GM21786 (cell line): ENCODE results near the gene RDM1.
"Not testable (repeated sequence)": the region's sequence is repeated elsewhere in the genome, so short reads cannot be mapped to it uniquely, and the experiment has no call there.

ENCODE experiments used
- ATAC-seq: cut with Tn5 transposase; IDR thresholded peaks from one replicate; pipeline ENCODE4 v1.9.1; 2021; ENCODE audit not compliant: unreplicated experiment

RDM1 gene

GRCh38 chr17:35900708-35901480 is 29.7 kb downstream of the RDM1 start:
- ATAC-seq, result no peak

DNA sequence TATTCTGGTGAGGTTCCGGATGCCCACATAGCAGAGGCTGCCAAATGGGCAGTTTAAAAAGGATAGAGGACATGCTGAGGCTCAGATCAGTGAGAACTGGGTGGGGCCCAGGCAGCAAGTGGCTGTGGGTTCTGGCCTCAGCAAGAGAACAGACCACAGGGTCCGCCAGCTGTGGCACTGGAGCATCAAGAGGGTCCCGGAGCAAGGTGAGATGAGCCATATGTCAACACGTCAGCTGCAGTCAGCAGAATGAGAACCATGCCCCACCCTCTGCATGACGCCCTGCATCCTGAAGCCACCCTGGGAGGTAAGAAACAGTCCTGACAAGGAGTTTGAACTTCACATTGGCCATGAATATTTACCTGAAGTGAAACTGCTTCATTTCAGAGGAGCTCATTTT is 30.3 kb downstream of the RDM1 start:
- ATAC-seq, result no peak

DNA sequence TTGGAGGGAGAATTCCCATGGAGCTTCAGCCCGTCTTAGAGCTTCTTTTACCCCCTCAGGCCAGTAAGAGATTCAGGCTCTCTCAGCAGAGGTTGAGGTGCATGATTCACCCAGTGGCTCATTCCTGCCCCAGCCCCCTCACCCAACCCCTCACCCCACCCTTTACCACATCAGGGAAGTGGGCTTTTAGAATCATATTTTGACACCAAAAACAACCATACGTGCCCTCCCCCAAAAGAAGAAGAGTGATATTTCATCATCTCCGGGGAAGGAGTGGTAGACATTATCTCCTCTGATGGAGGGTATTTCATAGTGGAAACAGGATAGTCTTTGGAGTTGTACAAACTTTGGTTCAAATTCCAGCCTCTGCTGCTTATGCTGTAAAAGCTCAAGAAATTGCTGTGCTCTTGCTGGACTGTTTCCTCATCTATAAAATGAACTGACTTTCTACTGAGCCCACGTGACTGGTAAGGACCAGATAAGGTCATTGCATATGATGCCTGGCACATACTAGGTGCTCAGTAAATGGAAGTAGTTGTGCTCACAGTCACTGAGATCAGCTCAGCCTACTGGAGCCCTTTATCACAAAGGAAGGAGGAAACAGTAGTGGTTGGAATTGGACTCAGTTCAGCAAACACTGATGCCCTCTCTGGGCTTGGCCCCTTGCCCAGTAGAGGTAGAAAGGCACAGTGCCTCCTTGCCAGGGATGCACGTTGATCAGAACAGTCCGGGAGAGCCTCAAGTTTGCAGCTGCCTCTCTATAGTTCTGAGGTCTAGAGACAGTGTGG is 32.1 kb downstream of the RDM1 start:
- ATAC-seq, result no peak

GRCh38 chr17:35897772-35898171 is 32.8 kb downstream of the RDM1 start:
- not testable (repeated sequence) for ATAC-seq

- ATAC-seq, result no peak
These were observed 34.7 kb downstream of the RDM1 start for GRCh38 chr17:35895636-35896587.

DNA sequence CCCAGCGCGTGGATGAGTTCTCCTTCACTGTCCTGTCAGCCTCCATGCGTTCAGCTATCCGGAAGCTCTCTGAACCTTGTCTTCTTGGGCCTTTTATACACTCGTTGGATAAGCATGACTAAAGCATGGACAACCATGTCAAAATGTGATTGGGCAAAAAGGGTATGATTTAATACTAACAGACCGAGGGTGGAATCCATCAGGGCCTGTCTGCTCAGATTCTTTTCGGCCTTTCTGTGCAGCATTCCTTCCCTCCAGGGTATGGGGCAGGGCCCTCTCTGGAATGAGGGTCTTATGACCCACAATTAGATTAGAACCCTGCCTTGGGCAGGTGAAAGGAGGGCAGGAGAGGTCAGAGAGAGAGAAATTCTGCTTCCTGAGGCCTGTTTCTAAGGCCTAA is 36.4 kb downstream of the RDM1 start:
- ATAC-seq, result no peak

DNA sequence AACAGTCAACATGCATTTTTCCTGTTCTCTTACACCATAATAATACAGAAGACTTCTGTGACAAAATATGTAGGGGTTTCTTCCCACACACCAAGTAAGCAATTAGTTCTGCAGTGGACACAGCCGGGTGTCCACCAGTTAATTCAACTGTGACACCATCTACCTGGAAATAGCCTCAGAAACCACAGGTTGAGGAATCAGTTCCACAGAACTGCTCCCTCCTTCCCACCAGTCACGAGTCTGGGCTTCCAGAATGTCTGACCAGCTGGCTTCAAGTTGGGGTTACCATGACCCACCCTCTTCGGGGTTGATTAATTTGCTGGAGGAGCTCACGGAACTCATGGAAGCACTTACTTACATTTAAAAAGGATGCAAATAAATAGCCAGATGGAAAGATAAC is 36.8 kb downstream of the RDM1 start:
- no peak for ATAC-seq

DNA sequence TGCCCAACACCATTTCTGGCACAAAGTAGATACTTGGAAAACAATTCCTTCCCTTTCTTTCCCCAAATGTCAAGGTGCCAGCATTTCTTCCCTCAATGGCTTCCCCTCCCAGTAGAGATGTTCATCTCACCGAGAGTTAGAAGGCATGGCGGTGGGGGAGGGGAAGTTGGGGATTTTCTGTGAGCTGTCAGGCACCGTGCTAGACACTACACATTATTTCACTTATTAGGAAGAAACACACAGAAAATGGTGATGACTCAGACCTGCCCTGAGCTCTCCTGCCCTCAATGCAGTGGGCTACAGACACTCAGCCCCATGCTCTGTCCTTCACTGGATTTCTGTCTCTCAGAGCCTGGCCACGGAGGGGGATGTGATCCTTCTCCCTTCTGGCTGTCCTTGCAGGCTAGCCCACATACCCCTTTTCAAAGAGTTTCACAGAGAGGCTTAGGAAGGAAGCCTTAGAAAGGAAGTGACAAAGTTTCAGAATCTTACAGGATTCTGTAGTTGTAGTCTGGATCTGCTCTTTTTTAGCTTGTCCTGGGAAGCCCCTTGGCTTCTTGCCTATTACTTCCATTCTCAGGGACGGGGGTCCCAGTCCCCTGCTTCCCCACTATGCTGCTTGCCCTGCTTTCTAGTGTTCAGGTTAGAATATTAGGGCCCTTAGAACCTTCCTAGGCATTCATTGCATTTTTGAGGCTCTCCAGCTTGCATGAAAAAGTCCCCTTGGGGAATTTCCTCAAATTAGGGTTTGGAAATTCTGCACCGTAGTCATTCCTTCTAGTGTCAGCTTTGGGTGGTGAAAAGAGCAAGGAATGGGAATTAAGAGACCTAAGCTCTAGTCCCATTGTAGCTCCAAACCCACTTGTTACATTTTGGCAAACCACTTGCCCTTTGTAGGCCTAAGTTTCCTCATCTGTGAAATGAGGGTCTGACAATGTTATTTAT is 38.2 kb downstream of the RDM1 start:
- ATAC-seq, result no peak

- ATAC-seq, result no peak
These were observed 39.3 kb downstream of the RDM1 start for GRCh38 chr17:35891269-35891668.

DNA sequence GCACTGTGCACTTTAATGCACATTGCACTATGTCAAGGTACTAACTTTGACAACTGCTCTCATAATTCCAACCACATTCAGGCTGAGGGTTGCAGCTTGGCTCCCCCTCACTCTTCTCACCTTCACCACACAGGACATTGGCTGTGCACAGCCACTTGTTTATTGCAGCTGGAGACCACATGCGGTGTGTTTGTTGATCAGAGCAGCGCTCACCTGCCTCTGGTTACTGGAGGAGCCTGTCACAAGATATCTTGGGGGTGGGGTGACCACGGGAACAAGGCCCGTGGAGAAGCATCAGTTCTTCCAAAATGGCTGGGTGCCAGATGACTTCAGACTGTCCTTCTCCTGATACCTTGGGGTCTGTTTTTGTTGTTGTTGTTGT is 39.8 kb downstream of the RDM1 start:
- no peak for ATAC-seq

DNA sequence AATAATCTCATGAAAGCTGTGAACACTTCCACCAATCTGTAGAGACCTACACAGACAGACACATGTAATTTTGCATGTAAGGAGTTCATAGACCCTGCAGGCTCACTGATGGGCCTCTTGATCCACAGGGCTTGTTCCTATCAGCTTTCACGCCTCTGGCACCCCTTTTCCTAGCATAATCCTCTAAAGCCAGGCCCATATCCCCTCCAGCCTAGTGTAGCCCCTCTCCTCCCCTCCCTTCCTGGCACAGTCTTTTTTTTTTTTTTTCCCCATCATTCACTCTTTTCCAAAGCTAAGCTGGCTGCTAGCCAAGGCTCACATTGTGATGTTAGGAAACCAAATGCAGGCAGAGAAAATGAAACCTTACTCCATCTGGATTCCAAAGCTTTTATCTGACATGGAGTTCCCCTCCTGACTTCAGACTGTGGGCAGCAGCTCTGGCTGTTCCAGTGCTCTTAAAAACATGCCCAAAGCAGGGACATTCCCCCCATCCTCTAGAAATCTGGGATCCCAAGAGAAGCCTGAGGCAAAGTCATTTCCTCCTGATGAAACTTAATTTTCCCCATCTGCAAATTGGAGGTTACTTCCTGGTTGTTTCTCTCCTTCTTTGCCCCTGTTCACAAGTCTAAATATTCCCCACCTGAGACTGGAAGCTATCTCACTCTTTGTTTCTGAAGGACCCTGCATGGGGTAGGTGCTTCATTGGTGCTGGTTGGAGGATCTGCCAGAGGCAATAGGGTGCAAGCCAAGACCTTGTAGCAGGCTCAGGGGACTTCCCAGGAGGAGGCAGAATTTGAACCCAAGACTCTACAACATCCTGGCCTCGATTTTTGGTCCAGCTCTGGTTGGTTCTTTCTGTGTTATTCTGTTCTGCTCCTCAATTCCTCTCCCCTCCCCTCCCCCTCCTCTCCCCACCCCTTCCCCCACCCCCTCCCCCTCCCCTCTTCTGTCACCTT is 40.5 kb downstream of the RDM1 start:
- no peak for ATAC-seq

- ATAC-seq, result no peak
These were observed 41.3 kb downstream of the RDM1 start for GRCh38 chr17:35889241-35889640.

DNA sequence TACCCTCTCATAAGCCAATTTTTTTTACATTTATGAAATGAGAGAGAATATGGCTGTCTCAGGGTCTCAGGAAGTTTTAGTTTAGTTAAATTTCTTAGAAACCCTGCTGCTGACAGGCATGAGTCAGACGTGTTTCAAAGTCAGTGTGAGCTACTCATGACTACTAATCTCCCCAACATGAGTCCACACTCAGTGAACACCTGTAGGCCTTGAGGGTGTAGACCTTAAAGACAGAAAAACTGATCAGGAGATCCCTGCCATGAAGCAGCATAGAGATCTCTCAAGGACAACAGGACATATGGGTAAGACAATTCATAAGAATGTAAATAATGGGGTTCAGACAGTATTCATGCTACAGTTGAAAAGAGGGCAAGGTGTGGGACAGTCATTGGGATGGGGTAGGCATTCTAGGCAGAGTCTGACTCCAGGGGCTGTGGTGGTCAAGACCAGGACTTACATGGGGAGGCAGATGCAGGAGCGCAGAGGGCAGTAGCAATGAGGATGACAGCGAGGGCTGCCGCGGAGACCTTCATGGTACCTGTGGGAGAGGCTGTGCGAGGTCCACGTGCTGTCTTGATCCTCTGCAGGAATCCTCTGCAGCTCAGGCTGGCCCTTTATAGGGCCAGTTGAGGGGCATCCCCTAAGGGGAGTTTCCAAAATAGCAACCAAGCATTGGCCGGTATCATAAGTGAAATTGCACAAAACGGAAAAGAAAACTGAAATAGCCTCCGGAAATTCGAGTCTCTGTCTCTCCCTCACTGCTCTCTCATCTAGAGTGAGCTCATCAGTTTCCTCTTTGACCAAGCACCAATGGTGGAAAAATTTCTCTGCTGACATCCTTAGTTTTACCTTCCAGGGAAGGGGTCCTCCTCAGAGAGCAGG is 50.6 kb downstream of the RDM1 start, which contains the start of gene CCL5:
CCL5 (minus strand) TSS at position 588 of the 882 bp plus-strand sequence.
- ATAC-seq, result peak; percentile 94

DNA sequence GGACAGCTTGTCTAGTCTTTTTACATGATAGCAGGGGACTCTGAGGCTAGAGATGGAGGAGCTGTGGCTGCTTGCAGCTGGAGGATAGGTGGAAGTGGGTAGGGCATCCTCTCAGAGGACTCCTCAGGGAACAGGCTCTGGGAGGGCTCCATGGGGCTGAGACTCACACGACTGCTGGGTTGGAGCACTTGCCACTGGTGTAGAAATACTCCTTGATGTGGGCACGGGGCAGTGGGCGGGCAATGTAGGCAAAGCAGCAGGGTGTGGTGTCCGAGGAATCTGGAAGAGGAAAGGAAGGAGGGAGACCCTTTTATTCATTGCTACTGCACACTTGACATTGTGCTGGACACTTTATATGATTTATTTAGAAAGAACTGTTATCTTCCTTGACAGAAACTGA is 52.2 kb downstream of the RDM1 start:
- no peak for ATAC-seq

GRCh38 chr17:35877345-35878029 is 53.1 kb downstream of the RDM1 start:
- no peak for ATAC-seq

- no peak for ATAC-seq
These were observed 54.0 kb downstream of the RDM1 start for GRCh38 chr17:35876534-35876933.

DNA sequence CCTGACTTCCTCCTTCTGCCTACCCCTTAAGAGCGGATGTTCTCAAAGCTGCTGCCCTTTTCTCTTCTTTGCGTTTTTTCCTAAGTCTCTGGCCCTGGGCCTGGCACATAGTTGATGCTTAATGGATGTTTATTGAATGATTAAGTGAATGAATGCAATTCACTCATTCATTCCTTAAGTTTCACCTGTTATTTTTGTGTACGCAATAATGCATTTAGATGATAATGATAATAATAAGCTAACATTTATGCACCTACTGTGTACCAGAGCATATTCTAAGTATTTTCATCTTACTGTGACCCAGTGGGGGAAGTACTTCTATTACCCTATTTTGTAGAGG is 54.8 kb downstream of the RDM1 start:
- no peak for ATAC-seq
